MM.1S (cell line): ENCODE measurements around the gene UBE2M.

Experiments used
- DNase-seq: peaks from one replicate; pipeline ENCODE4 v3.0.0-alpha.2; 2015
- H2AFZ ChIP-seq: fragments of 300-600 bp; sonication (generic); 2 replicates; pipeline ENCODE4 v1.6.0; 2016; ENCODE audit warnings: antibody characterized with exemption, low read length
- H3F3A ChIP-seq: fragments of 300-600 bp; sonication (generic); 2 replicates; pipeline ENCODE4 v1.6.1; 2016; ENCODE audit warnings: mild to moderate bottlenecking, antibody characterized with exemption, low read length, moderate library complexity, mixed read lengths; ENCODE audit not compliant: insufficient read depth
- H3K27ac ChIP-seq: fragments of 300-600 bp; sonication (generic); 2 replicates; pipeline ENCODE4 v1.5.1; 2016; ENCODE audit warnings: mild to moderate bottlenecking, low read length
- H3K27me3 ChIP-seq: fragments of 300-600 bp; sonication (generic); replicated peaks from 2 replicates; pipeline ENCODE4 v1.6.0; 2016; ENCODE audit warnings: low read length; ENCODE audit not compliant: insufficient read depth
- H3K36me3 ChIP-seq: fragments of 300-600 bp; sonication (generic); replicated peaks from 2 replicates; pipeline ENCODE4 v1.6.1; 2016; ENCODE audit warnings: mild to moderate bottlenecking, low read length, mixed read lengths; ENCODE audit not compliant: insufficient read depth
- H3K4me1 ChIP-seq: fragments of 300-600 bp; sonication (generic); 2 replicates; pipeline ENCODE4 v1.6.1; 2016; ENCODE audit warnings: low read length, mixed read lengths
- H3K4me2 ChIP-seq: fragments of 300-600 bp; sonication (generic); 2 replicates; pipeline ENCODE4 v1.6.0; 2016; ENCODE audit warnings: low read depth, low read length
- H3K4me3 ChIP-seq: fragments of 300-600 bp; sonication (generic); 2 replicates; pipeline ENCODE4 v1.5.1; 2016; ENCODE audit warnings: low read length, mixed read lengths
- H3K79me2 ChIP-seq: fragments of 300-600 bp; sonication (generic); 2 replicates; pipeline ENCODE4 v1.6.1; 2016; ENCODE audit warnings: mixed run types, low read length, mixed read lengths
- H3K9ac ChIP-seq: fragments of 300-600 bp; sonication (generic); 2 replicates; pipeline ENCODE4 v1.6.1; 2016; ENCODE audit warnings: low read length, mixed read lengths
- H3K9me2 ChIP-seq: fragments of 300-600 bp; sonication (generic); replicated peaks from 2 replicates; pipeline ENCODE4 v1.6.1; 2016; ENCODE audit warnings: mild to moderate bottlenecking, low read length, mixed read lengths; ENCODE audit not compliant: insufficient read depth
- H3K9me3 ChIP-seq: fragments of 300-600 bp; sonication (generic); replicated peaks from 2 replicates; pipeline ENCODE4 v1.6.1; 2016; ENCODE audit warnings: mild to moderate bottlenecking, low read length, mixed read lengths; ENCODE audit not compliant: insufficient read depth
- H4K20me1 ChIP-seq: fragments of 300-600 bp; sonication (generic); 2 replicates; pipeline ENCODE4 v1.6.1; 2016; ENCODE audit warnings: mild to moderate bottlenecking, low read length, moderate library complexity, mixed read lengths; ENCODE audit not compliant: insufficient read depth
- EZH2 ChIP-seq: fragments of 300-600 bp; sonication (generic); optimal IDR thresholded peaks from 2 replicates; pipeline ENCODE3; 2017; ENCODE audit warnings: low read depth, mild to moderate bottlenecking, antibody characterized with exemption, low read length, mixed read lengths
- EZH2phosphoT487 ChIP-seq: fragments of 300-600 bp; sonication (generic); IDR thresholded peaks from 2 replicates; pipeline ENCODE4 v1.6.1; 2018; ENCODE audit warnings: antibody characterized with exemption, low read length
- TF ChIP-seq, protein P1 (sequence below): fragments of 300-600 bp; sonication (generic); IDR thresholded peaks from 2 replicates; pipeline ENCODE4 v1.5.1; 2016; ENCODE audit warnings: antibody characterized with exemption, low read length, mixed read lengths

The UBE2M gene

DNA sequence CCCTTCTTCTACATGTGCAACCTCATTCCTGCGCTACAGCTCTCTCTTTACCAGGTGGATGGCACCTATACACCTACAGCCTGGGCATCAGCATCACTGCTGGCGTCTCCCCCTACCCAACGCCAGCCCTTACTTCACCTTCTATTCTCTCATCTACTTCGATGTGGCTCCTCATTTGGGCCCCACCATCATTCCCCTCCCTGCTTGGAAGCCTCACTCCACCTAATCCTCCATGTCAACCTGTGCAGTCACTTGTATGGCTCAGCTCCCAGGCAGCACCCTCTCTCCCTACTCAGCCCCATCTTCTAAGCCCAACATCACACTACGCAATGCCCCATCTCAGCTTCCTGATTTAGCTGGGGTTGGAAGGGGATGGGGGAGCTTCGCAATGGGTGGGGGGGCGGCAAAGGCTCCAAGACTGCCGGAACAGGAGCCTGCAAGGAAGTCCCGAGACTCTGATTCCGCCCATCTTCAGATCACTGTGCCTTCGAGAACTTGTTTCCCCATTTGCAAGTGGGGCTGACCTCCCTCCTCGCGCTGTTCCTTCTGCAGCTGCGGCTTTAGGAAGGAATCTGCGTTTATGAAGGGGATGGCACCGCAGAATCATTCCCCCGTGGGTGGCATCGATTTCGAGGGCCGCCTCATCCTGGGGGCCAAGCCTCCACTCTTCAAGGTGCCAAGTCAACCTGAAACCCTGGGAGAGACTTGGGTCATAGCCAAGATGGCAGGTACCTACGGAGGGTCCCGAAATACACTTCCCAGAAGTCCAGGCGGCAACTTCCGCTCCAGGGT, 13.8 kb upstream of the UBE2M start:
- Histone ChIP-seq H3K36me3 (no peaks in the 10 kb centered on the region), H3K27me3 (no peaks in the 10 kb centered on the region), H3K4me2 (peak overlapping the region; percentile 88), H3K9me3 (no peaks in the 10 kb centered on the region), H3F3A (peaks cover 19% of the 10 kb centered on the region), H3K27ac (peak overlapping the region; percentile 99; the same call in 1 of the 2 replicates), H3K4me3 (peak overlapping the region; percentile 93), H4K20me1 (no peaks in the 10 kb centered on the region), H3K9me2 (no peaks in the 10 kb centered on the region), H3K4me1 (peaks cover 15% of the 10 kb centered on the region), H2AFZ (peak overlapping the region; percentile 40; the same call in 1 of the 2 replicates), H3K79me2 (0 out of 2 replicates have a peak, but pooled peaks cover 14% of the 10 kb centered on the region), H3K9ac (peak overlapping the region; percentile 97; the same call in 1 of the 2 replicates)
- no peak for DNase-seq
- TF ChIP-seq EZH2phosphoT487 (no peak), EZH2 (no peak)
- TF ChIP-seq, protein P1, sequence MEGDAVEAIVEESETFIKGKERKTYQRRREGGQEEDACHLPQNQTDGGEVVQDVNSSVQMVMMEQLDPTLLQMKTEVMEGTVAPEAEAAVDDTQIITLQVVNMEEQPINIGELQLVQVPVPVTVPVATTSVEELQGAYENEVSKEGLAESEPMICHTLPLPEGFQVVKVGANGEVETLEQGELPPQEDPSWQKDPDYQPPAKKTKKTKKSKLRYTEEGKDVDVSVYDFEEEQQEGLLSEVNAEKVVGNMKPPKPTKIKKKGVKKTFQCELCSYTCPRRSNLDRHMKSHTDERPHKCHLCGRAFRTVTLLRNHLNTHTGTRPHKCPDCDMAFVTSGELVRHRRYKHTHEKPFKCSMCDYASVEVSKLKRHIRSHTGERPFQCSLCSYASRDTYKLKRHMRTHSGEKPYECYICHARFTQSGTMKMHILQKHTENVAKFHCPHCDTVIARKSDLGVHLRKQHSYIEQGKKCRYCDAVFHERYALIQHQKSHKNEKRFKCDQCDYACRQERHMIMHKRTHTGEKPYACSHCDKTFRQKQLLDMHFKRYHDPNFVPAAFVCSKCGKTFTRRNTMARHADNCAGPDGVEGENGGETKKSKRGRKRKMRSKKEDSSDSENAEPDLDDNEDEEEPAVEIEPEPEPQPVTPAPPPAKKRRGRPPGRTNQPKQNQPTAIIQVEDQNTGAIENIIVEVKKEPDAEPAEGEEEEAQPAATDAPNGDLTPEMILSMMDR = no peak

DNA sequence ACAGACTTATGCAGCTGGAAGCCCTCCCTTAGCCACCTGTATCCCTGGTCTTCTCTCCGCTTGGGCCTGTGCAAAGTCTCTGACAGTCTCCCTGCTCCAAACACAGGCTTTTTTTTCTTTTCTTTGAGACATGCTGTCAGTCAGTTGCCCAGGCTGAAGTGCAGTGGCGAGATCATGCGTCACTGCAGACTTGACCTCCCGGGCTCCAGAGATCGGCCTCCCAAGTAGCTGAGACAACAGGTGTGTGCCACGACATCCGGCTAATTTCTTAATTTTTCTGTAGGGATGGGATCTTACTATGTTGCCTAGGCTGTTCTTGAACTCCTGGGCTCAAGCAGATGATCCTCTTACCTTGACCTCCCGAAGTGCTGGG, 13.2 kb upstream of the UBE2M start:
- no peak for DNase-seq
- H3K9me2 ChIP-seq = no peaks in the 10 kb centered on the region
- H3F3A ChIP-seq = peaks cover 19% of the 10 kb centered on the region
- 0 out of 2 replicates have a peak, but pooled peaks cover 11% of the 10 kb centered on the region for H3K79me2 ChIP-seq
- no peak overlapping the region for H3K27ac ChIP-seq
- no peaks in the 10 kb centered on the region for H4K20me1 ChIP-seq
- H3K9me3 ChIP-seq = no peaks in the 10 kb centered on the region
- no peak for TF ChIP-seq EZH2
- no peak for TF ChIP-seq EZH2phosphoT487
- TF ChIP-seq, protein P1 = no peak
- H3K9ac ChIP-seq = no peak overlapping the region
- H3K36me3 ChIP-seq = no peaks in the 10 kb centered on the region
- no peak overlapping the region for H3K4me2 ChIP-seq
- peaks cover 15% of the 10 kb centered on the region for H3K4me1 ChIP-seq
- no peak overlapping the region for H2AFZ ChIP-seq
- no peak overlapping the region for H3K4me3 ChIP-seq
- no peaks in the 10 kb centered on the region for H3K27me3 ChIP-seq

DNA sequence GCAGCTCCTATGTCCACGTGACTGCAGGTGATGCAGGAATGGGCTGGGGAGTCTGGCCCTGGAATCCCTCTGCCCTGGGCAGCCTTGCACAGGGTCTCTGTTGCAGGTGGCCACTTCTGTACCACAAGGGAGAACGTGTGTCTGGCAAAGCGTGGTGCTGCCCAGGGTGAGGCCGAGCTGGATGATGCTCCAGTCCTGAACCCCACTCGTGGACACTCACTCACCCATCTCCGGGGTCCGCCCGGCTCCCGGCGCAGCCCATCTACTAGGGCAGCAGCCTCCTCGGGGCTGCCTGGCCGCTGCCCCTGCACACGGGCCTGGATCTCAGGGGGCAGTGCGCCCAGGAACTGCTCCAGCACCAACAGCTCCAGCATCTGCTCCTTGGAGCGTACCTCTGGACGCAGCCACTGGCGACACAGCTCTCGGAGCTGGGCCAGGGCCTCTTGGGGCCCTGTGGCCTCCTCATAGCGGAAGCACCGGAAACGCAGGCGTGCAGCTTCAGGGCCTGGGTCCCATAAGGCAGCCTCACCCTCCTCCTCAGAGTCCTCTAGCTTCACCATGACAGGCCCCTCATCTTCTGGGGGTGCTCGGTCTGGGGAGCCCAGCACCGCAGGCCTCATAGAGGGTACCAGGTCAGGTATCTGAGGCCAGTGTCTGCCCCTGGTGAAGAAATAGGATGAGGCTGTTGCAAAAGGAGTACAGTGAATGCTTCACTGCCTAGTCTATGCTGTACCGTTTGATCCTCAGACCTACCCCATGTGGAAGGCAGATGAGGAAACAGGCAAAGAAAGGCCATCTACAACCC, 12.6 kb upstream of the UBE2M start:
- H4K20me1 ChIP-seq = no peaks in the 10 kb centered on the region
- no peak overlapping the region for H3K4me2 ChIP-seq
- H3K4me3 ChIP-seq = no peak overlapping the region
- H3K27me3 ChIP-seq = no peaks in the 10 kb centered on the region
- H3K9ac ChIP-seq = no peak overlapping the region
- no peaks in the 10 kb centered on the region for H3K36me3 ChIP-seq
- H3K27ac ChIP-seq = no peak overlapping the region
- 0 out of 2 replicates have a peak, but pooled peaks cover 11% of the 10 kb centered on the region for H3K79me2 ChIP-seq
- peaks cover 15% of the 10 kb centered on the region for H3K4me1 ChIP-seq
- TF ChIP-seq EZH2phosphoT487 = no peak
- TF ChIP-seq, protein P1 = no peak
- TF ChIP-seq EZH2 = no peak
- no peaks in the 10 kb centered on the region for H3K9me2 ChIP-seq
- H2AFZ ChIP-seq = no peak overlapping the region
- no peak for DNase-seq
- H3F3A ChIP-seq = peaks cover 18% of the 10 kb centered on the region
- no peaks in the 10 kb centered on the region for H3K9me3 ChIP-seq
